Activated B cell treated with CpG ODN at 0.5 μM for 24 hours (primary cell): ENCODE data around the gene PRKG1. TPM values are rescaled to one million over a fixed set of nuclear protein-coding genes. Genes with fewer than 3 reads are reported as not detected.

Experiments used
- ATAC-seq: fragments of 200-7000 bp; cut with Tn5 transposase; one replicate; pipeline ENCODE4 v1.10.0; 2021; ENCODE audit warnings: low read depth, mild to moderate bottlenecking, moderate library complexity
- CTCF ChIA-PET: fragments of 350-600 bp; sonication (Branson Sonifier 250); formaldehyde crosslinking; loops from one replicate; lab custom pipeline; 2021; ENCODE audit warnings: antibody characterized with exemption; lab: Charles Lee
- POLR2A ChIA-PET: fragments of 350-600 bp; sonication (Branson Sonifier 250); formaldehyde crosslinking; loops from one replicate; lab custom pipeline; 2021; ENCODE audit warnings: antibody characterized with exemption; lab: Charles Lee
- DNase-seq: peaks from one replicate; pipeline ENCODE4 v3.0.0; 2022
- H3K27ac Mint-ChIP-seq: one replicate; pipeline ENCODE4 v1.8.0; 2020; ENCODE audit warnings: mixed read lengths
- H3K27me3 Mint-ChIP-seq: one replicate; pipeline ENCODE4 v1.8.0; 2021; ENCODE audit warnings: mixed read lengths
- H3K36me3 Mint-ChIP-seq: one replicate; pipeline ENCODE4 v1.8.0; 2021; ENCODE audit warnings: low read depth, mixed read lengths
- H3K4me1 Mint-ChIP-seq: one replicate; pipeline ENCODE4 v1.8.0; 2021; ENCODE audit warnings: mixed read lengths
- H3K4me3 Mint-ChIP-seq: one replicate; pipeline ENCODE4 v1.8.0; 2020; ENCODE audit warnings: mild to moderate bottlenecking, mixed read lengths
- H3K9me3 Mint-ChIP-seq: one replicate; pipeline ENCODE4 v1.8.0; 2020; ENCODE audit warnings: mixed read lengths
- CTCF ChIP-seq: fragments of 200-600 bp; IDR thresholded peaks from one replicate; pipeline ENCODE4 v1.8.0; 2022; ENCODE audit warnings: antibody characterized with exemption, mild to moderate bottlenecking
- intact Hi-C: fragments of 100-400 bp; cut with micrococcal nuclease; formaldehyde crosslinking; loops from one replicate; pipeline ENCODE4 v1.15.1; 2024
- total RNA-seq: library from RNA; stranded (reverse); gene quantifications from 2 replicates; pipeline ENCODE4 v1.2.3, GENCODE V29; 2022

The PRKG1 gene
- total RNA-seq, 1 donor from 2014 or later = not detected

GRCh38 chr10:51109801-51110533 is 35.7 kb downstream of the PRKG1 start:
- no peaks in the 10 kb centered on the region for H3K4me1 Mint-ChIP-seq
- H3K27me3 Mint-ChIP-seq = no peaks in the 10 kb centered on the region
- ChIA-PET CTCF (no interaction called here), POLR2A (no interaction called here)
- no peaks in the 10 kb centered on the region for H3K36me3 Mint-ChIP-seq
- no peak overlapping the region for H3K27ac Mint-ChIP-seq
- H3K4me3 Mint-ChIP-seq = no peak overlapping the region
- no peaks in the 10 kb centered on the region for H3K9me3 Mint-ChIP-seq
- DNase-seq (no peak), ATAC-seq (no peak)
- no peak for TF ChIP-seq CTCF
- intact Hi-C loops = no loop called here

GRCh38 chr10:51112013-51112412 is 37.7 kb downstream of the PRKG1 start:
- POLR2A ChIA-PET = no interaction called here
- no peak overlapping the region for H3K4me3 Mint-ChIP-seq
- intact Hi-C loops = no loop called here
- H3K4me1 Mint-ChIP-seq = no peaks in the 10 kb centered on the region
- H3K36me3 Mint-ChIP-seq = no peaks in the 10 kb centered on the region
- ATAC-seq (no peak), DNase-seq (no peak)
- H3K9me3 Mint-ChIP-seq = no peaks in the 10 kb centered on the region
- no peak overlapping the region for H3K27ac Mint-ChIP-seq
- CTCF ChIA-PET = no interaction called here
- TF ChIP-seq CTCF = no peak
- H3K27me3 Mint-ChIP-seq = no peaks in the 10 kb centered on the region

GRCh38 chr10:51113007-51113406 is 38.7 kb downstream of the PRKG1 start:
- Mint-ChIP-seq H3K4me1 (no peaks in the 10 kb centered on the region), H3K27me3 (no peaks in the 10 kb centered on the region), H3K36me3 (no peaks in the 10 kb centered on the region), H3K9me3 (no peaks in the 10 kb centered on the region), H3K27ac (no peak overlapping the region), H3K4me3 (no peak overlapping the region)
- no peak for ATAC-seq
- POLR2A ChIA-PET = no interaction called here
- no peak for TF ChIP-seq CTCF
- intact Hi-C loops = no loop called here
- no peak for DNase-seq
- CTCF ChIA-PET = no interaction called here

- Mint-ChIP-seq H3K9me3 (no peaks in the 10 kb centered on the region), H3K4me1 (no peaks in the 10 kb centered on the region), H3K27me3 (no peaks in the 10 kb centered on the region), H3K36me3 (no peaks in the 10 kb centered on the region), H3K4me3 (no peak overlapping the region), H3K27ac (no peak overlapping the region)
- intact Hi-C loops = no loop called here
- TF ChIP-seq CTCF = no peak
- CTCF ChIA-PET = no interaction called here
- POLR2A ChIA-PET = no interaction called here
- DNase-seq = no peak
- ATAC-seq = no peak
Observed at GRCh38 chr10:51117053-51117660, 42.9 kb downstream of the PRKG1 start.

GRCh38 chr10:51117794-51118193 is 43.5 kb downstream of the PRKG1 start:
- ChIA-PET CTCF (no interaction called here), POLR2A (no interaction called here)
- H3K9me3 Mint-ChIP-seq = no peaks in the 10 kb centered on the region
- no peaks in the 10 kb centered on the region for H3K27me3 Mint-ChIP-seq
- no peak overlapping the region for H3K27ac Mint-ChIP-seq
- no peaks in the 10 kb centered on the region for H3K36me3 Mint-ChIP-seq
- intact Hi-C loops = no loop called here
- no peak for TF ChIP-seq CTCF
- no peak overlapping the region for H3K4me3 Mint-ChIP-seq
- no peak for ATAC-seq
- no peaks in the 10 kb centered on the region for H3K4me1 Mint-ChIP-seq
- no peak for DNase-seq
